ENCODE results near the gene TRIM8. TPM values are rescaled to one million over a fixed set of nuclear protein-coding genes. Genes with fewer than 3 reads are reported as not detected.

Gene TRIM8
- total and polyA plus RNA-seq, 2 of the 8 experiments (the other 6 are each of a cell fraction or from before 2014, with no cell fraction given), result 24.9 to 38.8 TPM

GRCh38 chr10:102645388-102645740 lies 1.1 kb downstream of the TRIM8 start:
- Histone ChIP-seq H3K56ac (replicated peaks; ENCODE audit: insufficient read length, low read depth, low read length) (no peak overlapping the region), H3K36me3 (ENCODE audit: control insufficient read depth in 2 of 4, insufficient read depth in 4 of 4, low read length in 3 of 4) (no peaks in the 10 kb centered on the region; a peak in 1 of 8 replicates), H2BK15ac (ENCODE audit: low read length) (peak overlapping the region; percentile 61; the same call in 1 of the 2 replicates), H4K20me1 (replicated peaks in 1 of 2; ENCODE audit: control insufficient read depth in 1 of 2, insufficient read depth in 2 of 2, low read length in 2 of 2) (peaks cover 17 to 23% of the 10 kb centered on the region in 2 experiments), H2AFZ (ENCODE audit: low read length) (no peak overlapping the region), H3K23me2 (ENCODE audit: low read depth, low read length) (peaks cover 30% of the 10 kb centered on the region; the same call in 1 of the 2 replicates), H2AK5ac (ENCODE audit: low read depth, low read length) (no peak overlapping the region), H2BK5ac (ENCODE audit: low read depth, low read length) (peak overlapping the region; percentile 75), H3K23ac (ENCODE audit: insufficient read length) (no peak overlapping the region), H2BK20ac (ENCODE audit: low read length) (no peak overlapping the region), H3K9ac (replicated peaks in 1 of 4; ENCODE audit: extremely low read depth in 1 of 4, low read depth in 3 of 4, low read length in 3 of 4) (peak overlapping the region in 3 of 4 experiments; percentile 72 to 83 (median 73); a peak in 6 of 7 replicates), H3K27ac (ENCODE audit: low read depth, low read length) (no peak overlapping the region), H3K27me3 (replicated peaks in 1 of 4; ENCODE audit: control insufficient read depth in 3 of 4, extremely low read depth in 1 of 4, insufficient read depth in 3 of 4, low read length in 3 of 4) (no peaks in the 10 kb centered on the region), H3K79me2 (ENCODE audit: control insufficient read depth in 1 of 2, insufficient read depth in 2 of 2, low read length in 2 of 2) (peaks cover 0 to 53% of the 10 kb centered on the region in 2 experiments; a peak in 2 of 4 replicates), H3K18ac (ENCODE audit: extremely low read depth, low read length) (peak overlapping the region; percentile 51; the same call in 1 of the 2 replicates), H3K4me3 (ENCODE audit: extremely low read depth in 1 of 4, insufficient read depth in 2 of 4, low read depth in 3 of 4, low read length in 4 of 4) (peak overlapping the region; percentile 36 to 92 (median 84)), H3K14ac (ENCODE audit: insufficient read length) (no peak overlapping the region), H4K8ac (ENCODE audit: extremely low read depth, insufficient read depth, low read length) (peak overlapping the region; percentile 88; the same call in 1 of the 2 replicates), H4K5ac (ENCODE audit: insufficient read length, low read depth, low read length) (no peak overlapping the region), H2BK120ac (replicated peaks; ENCODE audit: low read depth, low read length) (no peak overlapping the region), H3K4me2 (ENCODE audit: insufficient read depth in 1 of 2, low read depth in 2 of 2, low read length in 2 of 2) (peak overlapping the region; percentile 70 to 96), H3K9me3 (ENCODE audit: insufficient read depth in 2 of 2, low read depth in 1 of 2, low read length in 1 of 2) (no peaks in the 10 kb centered on the region), H3K4me1 (replicated peaks in 1 of 4; ENCODE audit: control insufficient read depth in 3 of 4, insufficient read depth in 4 of 4, low read length in 3 of 4) (peaks cover 6 to 40% (median 33%) of the 10 kb centered on the region in 4 experiments), H3K79me1 (ENCODE audit: low read depth, low read length) (peaks cover 25% of the 10 kb centered on the region), H4K91ac (replicated peaks; ENCODE audit: insufficient read length, low read length) (no peak overlapping the region), H2BK12ac (ENCODE audit: low read depth, low read length) (peak overlapping the region; percentile 11; the same call in 1 of the 2 replicates), H3K4ac (replicated peaks; ENCODE audit: insufficient read length, low read depth, low read length) (peak overlapping the region; percentile 32)
- WGBS, 2 experiments (ENCODE audit: extremely low coverage in 1 of 2, insufficient coverage in 1 of 2, insufficient read length in 1 of 2, insufficient replicate concordance in 2 of 2, low coverage in 1 of 2, low lambda C conversion rate in 2 of 2, missing lambda C conversion rate in 1 of 2), result 1% methylated on average over 12 of the region's 12 CpGs; no CpG with 5 or more reads in 1 of the 2 experiments
- ChIA-PET POLR2A (ENCODE audit: partially characterized antibody) (interaction anchor here (0.6 to 4.1 kb wide), 19 partner anchors 9 to 224 kb away, joined by 3 to 34 read pairs (median 6); partner anchors contain the start of genes ARL3, AS3MT, C10orf95 and SFXN2), CTCF (ENCODE audit: partially characterized antibody) (interaction anchor here (0.7 to 4.6 kb wide), 25 partner anchors 8 to 1357 kb away, joined by 3 to 33 read pairs (median 4); no protein-coding TSS in a partner anchor)
- FAIRE-seq (no peak), DNase-seq (ENCODE audit: low read depth in 1 of 2, low spot score in 2 of 2) (no peak)
- TF ChIP-seq YY1 (IDR thresholded peaks at IDR 0.05; ENCODE audit: low read depth, low read length), result peak; percentile 70
- TF ChIP-seq RXRA (IDR thresholded peaks at IDR 0.05; ENCODE audit: insufficient read depth, low read depth, low read length), result no peak
- no peak for TF ChIP-seq RAD21 (IDR thresholded peaks at IDR 0.05 in 1 of 2, conservative IDR thresholded peaks at IDR 0.05 in 1 of 2; ENCODE audit: low read depth in 2 of 2, low read length in 2 of 2)
- no peak for TF ChIP-seq HDAC2 (IDR thresholded peaks at IDR 0.05; ENCODE audit: borderline replicate concordance in 1 of 2, low read depth in 2 of 2, low read length in 2 of 2)
